Measurements from ENCODE around the gene PHLPP1. TPM values are rescaled to one million over a fixed set of nuclear protein-coding genes. Genes with fewer than 3 reads are reported as not detected.

PHLPP1 gene
- total and polyA plus RNA-seq, 2 of the 13 experiments (the other 11 are each of a cell fraction or from before 2014, with no cell fraction given) = 9.8 to 18.5 TPM

DNA sequence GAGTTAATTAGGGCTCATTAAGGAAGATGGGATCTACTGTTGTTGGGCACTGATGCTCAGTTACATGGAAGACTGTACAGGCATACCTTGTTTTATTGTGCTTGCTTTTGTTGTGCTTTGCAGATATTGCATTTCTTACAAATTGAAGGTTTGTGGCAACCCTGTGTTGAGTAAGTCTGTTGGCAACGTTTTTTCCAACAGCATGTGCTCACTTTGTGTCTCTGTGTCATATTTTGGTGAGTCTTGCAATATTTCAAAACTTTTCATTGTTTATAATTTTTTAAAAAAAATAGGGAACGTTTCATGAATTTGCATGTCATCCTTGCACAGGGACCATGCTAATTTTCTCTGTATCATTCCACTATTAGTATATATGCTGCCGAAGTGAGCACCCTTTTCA, 15.6 kb downstream of the PHLPP1 start (continued):
- no peak for TF ChIP-seq ZNF34 (CRISPR knock-in tag; IDR thresholded peaks at IDR 0.05; ENCODE audit: borderline replicate concordance)
- no peak for TF ChIP-seq IKZF5 (CRISPR knock-in tag; IDR thresholded peaks at IDR 0.05)
- no peak for TF ChIP-seq SALL2 (CRISPR knock-in tag; IDR thresholded peaks at IDR 0.05)

GRCh38 chr18:62732617-62733016, 17.3 kb downstream of the PHLPP1 start:
- CTCF ChIA-PET (ENCODE audit: low intra/inter-chr PET ratio, low total read pairs) = no interaction called here
- no TSS peak for BruUV-seq (replicated peaks)
- Histone ChIP-seq H3K9me3 (ENCODE audit: low read length) (no peaks in the 10 kb centered on the region), H3K4me3 (replicated peaks in 1 of 3; ENCODE audit: insufficient read depth in 1 of 3, low read depth in 2 of 3, low read length in 3 of 3) (no peak overlapping the region), H3K4me2 (ENCODE audit: low read depth, low read length) (no peak overlapping the region), H3K4me1 (ENCODE audit: insufficient read depth, low read length) (peaks cover 15% of the 10 kb centered on the region), H3K9ac (ENCODE audit: insufficient read depth, low read depth, low read length) (no peak overlapping the region), H3K27me3 (ENCODE audit: control insufficient read depth in 1 of 2, insufficient read depth in 2 of 2, low read length in 2 of 2) (no peaks in the 10 kb centered on the region), H3K36me3 (replicated peaks in 1 of 2; ENCODE audit: control insufficient read depth in 1 of 2, insufficient read depth in 2 of 2, low read length in 2 of 2) (peaks cover 0 to 2% of the 10 kb centered on the region in 2 experiments; a peak in 2 of 5 replicates), H3K79me2 (ENCODE audit: insufficient read depth, low read length) (peaks cover 98% of the 10 kb centered on the region), H4K20me1 (ENCODE audit: insufficient read depth, low read length) (no peaks in the 10 kb centered on the region), H3K27ac (ENCODE audit: extremely low read length, insufficient read depth, low read length) (no peak overlapping the region), H2AFZ (ENCODE audit: low read length) (no peak overlapping the region)
- 97% methylated on average over 1 of the region's 1 CpG for WGBS (ENCODE audit: low lambda C conversion rate)
- intact Hi-C loops (cut with micrococcal nuclease; ENCODE audit: unreplicated experiment) (no loop called here), in situ Hi-C loops (cut with HindIII; ENCODE audit: extremely low pct_ligation_motif_present, low pct_unique_long_range_greater_than_20kb) (no loop called here)
- ATAC-seq (no peak), DNase-seq (ENCODE audit: low spot score) (no peak), FAIRE-seq (no peak)
- TF ChIP-seq ARID5B (CRISPR knock-in tag; IDR thresholded peaks at IDR 0.05) = no peak
- POLR2A ChIA-PET = interaction anchor here (1.9 kb wide), 1 partner anchor 9 kb away, joined by 8 read pairs; no protein-coding TSS in a partner anchor
